Stimulated activated naive CD8-positive, alpha-beta T cell treated with anti-CD3 and anti-CD28 coated beads, Interleukin-15, Interleukin-2, amounts not matched to agents 100 ng/mL and 50 ng/mL, for 24 hours (primary cell): ENCODE data around the gene COL7A1.
"Not testable (repeated sequence)": the region's sequence is repeated elsewhere in the genome, so short reads cannot be mapped to it uniquely, and the experiment has no call there.

Source experiments
- H3K27ac Mint-ChIP-seq: one replicate; pipeline ENCODE4 v1.8.0; 2021; ENCODE audit warnings: mild to moderate bottlenecking, mixed read lengths
- H3K27me3 Mint-ChIP-seq: one replicate; pipeline ENCODE4 v1.8.0; 2021; ENCODE audit warnings: mixed read lengths
- H3K36me3 Mint-ChIP-seq: one replicate; pipeline ENCODE4 v1.8.0; 2021; ENCODE audit warnings: low read depth, mixed read lengths
- H3K4me1 Mint-ChIP-seq: one replicate; pipeline ENCODE4 v1.8.0; 2021; ENCODE audit warnings: low read depth, mixed read lengths
- H3K4me3 Mint-ChIP-seq: one replicate; pipeline ENCODE4 v1.8.0; 2021; ENCODE audit warnings: mild to moderate bottlenecking, mixed read lengths
- H3K9me3 Mint-ChIP-seq: one replicate; pipeline ENCODE4 v1.8.0; 2021; ENCODE audit warnings: mixed read lengths

COL7A1 gene

GRCh38 chr3:48530701-48531100 lies 64.4 kb downstream of the COL7A1 start:
- not testable (repeated sequence) for H3K27me3 Mint-ChIP-seq, H3K4me1 Mint-ChIP-seq, H3K27ac Mint-ChIP-seq, H3K36me3 Mint-ChIP-seq, H3K9me3 Mint-ChIP-seq, H3K4me3 Mint-ChIP-seq

DNA sequence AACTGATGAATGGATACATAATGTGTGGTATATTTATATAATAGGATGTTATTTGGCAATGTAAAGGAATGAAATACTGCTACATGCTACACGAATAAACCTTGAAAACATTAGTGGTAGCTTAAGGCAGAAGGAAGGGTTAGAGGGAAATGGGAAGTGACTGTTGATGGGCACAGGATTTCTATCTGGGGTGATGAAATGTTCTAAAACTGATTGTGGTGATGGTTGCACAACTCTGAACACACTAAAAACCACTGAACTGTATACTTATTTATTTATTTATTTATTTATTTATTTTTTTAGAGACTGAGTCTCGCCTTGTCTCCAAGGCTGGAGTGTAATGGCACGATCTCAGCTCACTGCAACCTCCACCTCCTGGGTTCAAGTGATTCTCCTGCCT lies 66.4 kb downstream of the COL7A1 start:
- Mint-ChIP-seq H3K4me1 (no peaks in the 10 kb centered on the region), H3K4me3 (no peak overlapping the region), H3K9me3 (no peaks in the 10 kb centered on the region), H3K27me3 (no peaks in the 10 kb centered on the region), H3K36me3 (peaks cover 3% of the 10 kb centered on the region), H3K27ac (no peak overlapping the region)

DNA sequence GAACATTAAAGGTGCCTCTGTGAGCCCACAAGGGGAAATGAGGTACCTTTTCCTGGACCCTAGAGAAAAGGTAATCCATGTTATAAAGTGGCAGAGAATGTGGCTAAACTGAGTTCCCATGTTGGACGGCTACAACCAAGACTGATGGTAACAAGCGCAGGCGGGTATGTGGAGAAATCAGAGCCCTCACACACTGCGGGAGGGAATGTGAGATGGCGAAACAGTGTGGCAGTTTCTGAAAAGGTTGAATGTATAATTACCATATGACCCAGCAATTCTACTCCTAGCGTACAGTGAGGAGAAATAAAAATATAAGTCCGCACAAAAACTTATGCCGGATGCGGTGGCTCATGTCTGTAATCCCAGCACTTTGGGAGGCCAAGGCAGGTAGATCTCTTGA lies 67.1 kb downstream of the COL7A1 start:
- H3K4me3 Mint-ChIP-seq: no peak overlapping the region
- H3K36me3 Mint-ChIP-seq: peaks cover 3% of the 10 kb centered on the region
- no peaks in the 10 kb centered on the region for H3K9me3 Mint-ChIP-seq
- H3K4me1 Mint-ChIP-seq: no peaks in the 10 kb centered on the region
- H3K27ac Mint-ChIP-seq: no peak overlapping the region
- H3K27me3 Mint-ChIP-seq: no peaks in the 10 kb centered on the region

GRCh38 chr3:48524970-48525369 lies 70.2 kb downstream of the COL7A1 start:
- no peaks in the 10 kb centered on the region for H3K27me3 Mint-ChIP-seq
- H3K4me1 Mint-ChIP-seq: no peaks in the 10 kb centered on the region
- H3K9me3 Mint-ChIP-seq: no peaks in the 10 kb centered on the region
- H3K27ac Mint-ChIP-seq: no peak overlapping the region
- H3K4me3 Mint-ChIP-seq: no peak overlapping the region
- peaks cover 3% of the 10 kb centered on the region for H3K36me3 Mint-ChIP-seq

GRCh38 chr3:48521635-48522034 lies 73.5 kb downstream of the COL7A1 start:
- Mint-ChIP-seq H3K27me3 (no peaks in the 10 kb centered on the region), H3K4me1 (peaks cover 24% of the 10 kb centered on the region), H3K27ac (no peak overlapping the region), H3K9me3 (no peaks in the 10 kb centered on the region), H3K4me3 (no peak overlapping the region), H3K36me3 (no peaks in the 10 kb centered on the region)

DNA sequence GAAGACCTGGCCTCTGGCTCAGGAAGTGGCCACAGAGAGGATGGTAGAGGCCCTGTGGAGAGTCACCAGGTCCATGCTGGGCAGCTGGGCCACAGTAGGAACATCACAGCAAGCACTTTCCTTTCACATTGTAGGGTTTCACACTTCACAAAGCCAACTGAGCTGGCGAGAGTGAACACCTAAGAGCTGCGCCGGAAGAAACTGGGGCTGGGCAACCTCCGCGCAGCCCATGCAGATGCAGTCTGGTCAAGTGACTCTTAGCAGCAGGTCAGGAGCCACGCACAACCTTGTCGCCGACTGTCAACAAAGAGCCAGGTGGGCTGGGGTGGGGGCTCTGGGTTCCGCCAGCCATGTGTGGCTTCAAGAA lies 75.9 kb downstream of the COL7A1 start:
- H3K27me3 Mint-ChIP-seq: no peaks in the 10 kb centered on the region

GRCh38 chr3:48518638-48519276 lies 76.4 kb downstream of the COL7A1 start:
- no peaks in the 10 kb centered on the region for H3K27me3 Mint-ChIP-seq
- H3K36me3 Mint-ChIP-seq: no peaks in the 10 kb centered on the region
- H3K4me1 Mint-ChIP-seq: peaks cover 50% of the 10 kb centered on the region
- H3K9me3 Mint-ChIP-seq: no peaks in the 10 kb centered on the region
- no peak overlapping the region for H3K4me3 Mint-ChIP-seq
- no peak overlapping the region for H3K27ac Mint-ChIP-seq

More for the DNA sequence above, 75.9 kb downstream of the COL7A1 start:
- no peaks in the 10 kb centered on the region for H3K36me3 Mint-ChIP-seq
- no peak overlapping the region for H3K27ac Mint-ChIP-seq
- H3K4me3 Mint-ChIP-seq: no peak overlapping the region
- no peaks in the 10 kb centered on the region for H3K9me3 Mint-ChIP-seq
- H3K4me1 Mint-ChIP-seq: peaks cover 46% of the 10 kb centered on the region

DNA sequence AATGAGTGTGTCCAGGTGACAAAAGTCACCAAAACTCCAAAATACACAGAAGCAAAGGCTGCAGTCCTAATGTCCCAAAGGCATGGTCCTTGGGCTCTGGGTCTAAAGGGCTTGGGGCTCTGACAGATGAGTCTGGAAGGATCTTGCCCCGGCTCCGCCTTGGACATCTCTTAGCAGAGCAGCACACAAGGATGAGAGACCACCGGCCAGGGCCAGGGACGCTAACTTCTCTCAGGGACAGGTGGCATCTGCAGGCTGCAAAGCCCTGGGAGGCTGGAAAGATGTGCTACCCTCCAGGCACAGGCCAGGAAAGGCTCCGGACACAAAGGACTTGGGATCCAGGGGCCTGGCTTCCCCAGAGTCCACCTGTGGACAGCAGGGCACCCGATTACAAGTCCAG lies 77.1 kb downstream of the COL7A1 start:
- no peak overlapping the region for H3K27ac Mint-ChIP-seq
- H3K4me3 Mint-ChIP-seq: no peak overlapping the region
- H3K4me1 Mint-ChIP-seq: peaks cover 50% of the 10 kb centered on the region
- H3K9me3 Mint-ChIP-seq: no peaks in the 10 kb centered on the region
- no peaks in the 10 kb centered on the region for H3K36me3 Mint-ChIP-seq
- no peaks in the 10 kb centered on the region for H3K27me3 Mint-ChIP-seq

DNA sequence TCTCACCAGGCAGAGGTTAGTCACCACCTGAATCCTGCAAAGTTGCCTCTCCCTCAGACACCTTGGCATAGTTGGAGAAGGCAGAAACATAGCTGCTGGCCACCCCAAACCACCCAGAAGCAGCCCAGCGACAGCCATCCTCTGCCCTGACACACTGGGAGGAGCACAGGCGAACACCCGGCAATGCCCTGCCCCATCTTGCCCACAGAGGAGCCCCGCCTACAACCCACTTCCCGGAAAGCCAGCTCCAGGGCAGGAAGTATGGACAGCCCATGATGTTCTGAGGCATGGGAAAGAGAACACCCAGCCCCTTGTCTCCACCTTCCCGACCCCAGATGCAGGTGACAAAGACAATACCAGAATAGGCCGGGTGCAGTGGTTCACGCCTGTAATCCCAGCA lies 78.6 kb downstream of the COL7A1 start:
- Mint-ChIP-seq H3K27ac (no peak overlapping the region), H3K27me3 (no peaks in the 10 kb centered on the region), H3K9me3 (no peaks in the 10 kb centered on the region), H3K4me3 (no peak overlapping the region), H3K4me1 (peaks cover 50% of the 10 kb centered on the region), H3K36me3 (no peaks in the 10 kb centered on the region)

- H3K27me3 Mint-ChIP-seq: no peaks in the 10 kb centered on the region
- H3K4me1 Mint-ChIP-seq: peaks cover 48% of the 10 kb centered on the region
- H3K36me3 Mint-ChIP-seq: no peaks in the 10 kb centered on the region
- no peak overlapping the region for H3K27ac Mint-ChIP-seq
- no peak overlapping the region for H3K4me3 Mint-ChIP-seq
- H3K9me3 Mint-ChIP-seq: no peaks in the 10 kb centered on the region
These were observed 80.5 kb downstream of the COL7A1 start for GRCh38 chr3:48514431-48515227.
